Hepatocyte (in vitro differentiated cells): ENCODE results near the gene BICD1. TPM values are rescaled to one million over a fixed set of nuclear protein-coding genes. Genes with fewer than 3 reads are reported as not detected.

Experiments
- DNase-seq: peaks from one replicate; pipeline ENCODE4 v3.0.0-alpha.2; 2016; ENCODE audit warnings: low spot score
- H2AFZ ChIP-seq: fragments of 200-600 bp; sonication (generic); 2 replicates; pipeline ENCODE4 v1.6.0; 2016; ENCODE audit warnings: antibody characterized with exemption, mild to moderate bottlenecking
- H3K27ac ChIP-seq: fragments of 200-600 bp; sonication (generic); 2 replicates; pipeline ENCODE4 v1.5.1; 2016; ENCODE audit warnings: mild to moderate bottlenecking
- H3K27me3 ChIP-seq: fragments of 200-600 bp; sonication (generic); 2 replicates; pipeline ENCODE4 v1.6.1; 2016
- H3K36me3 ChIP-seq: fragments of 200-600 bp; sonication (generic); replicated peaks from 2 replicates; pipeline ENCODE4 v1.5.1; 2016; ENCODE audit warnings: low read depth; ENCODE audit not compliant: insufficient read depth
- H3K4me1 ChIP-seq: fragments of 200-600 bp; sonication (generic); 2 replicates; pipeline ENCODE4 v1.5.1; 2016; ENCODE audit warnings: mild to moderate bottlenecking, moderate library complexity; ENCODE audit not compliant: insufficient read depth
- H3K4me2 ChIP-seq: fragments of 200-600 bp; sonication (generic); 2 replicates; pipeline ENCODE4 v1.6.0; 2016
- H3K4me3 ChIP-seq: fragments of 200-600 bp; sonication (generic); 2 replicates; pipeline ENCODE4 v1.5.1; 2016; ENCODE audit warnings: mild to moderate bottlenecking
- H3K79me2 ChIP-seq: fragments of 200-600 bp; sonication (generic); 2 replicates; pipeline ENCODE4 v1.6.0; 2017; ENCODE audit warnings: mild to moderate bottlenecking
- H3K9me2 ChIP-seq: fragments of 200-600 bp; sonication (generic); replicated peaks from 2 replicates; pipeline ENCODE4 v1.6.0; 2017; ENCODE audit warnings: mild to moderate bottlenecking; ENCODE audit not compliant: insufficient read depth
- H3K9me3 ChIP-seq: fragments of 200-600 bp; sonication (generic); 2 replicates; pipeline ENCODE4 v1.5.1; 2016; ENCODE audit warnings: low read depth, mild to moderate bottlenecking
- H4K20me1 ChIP-seq: fragments of 200-600 bp; sonication (generic); 2 replicates; pipeline ENCODE4 v1.6.0; 2016; ENCODE audit warnings: mild to moderate bottlenecking; ENCODE audit not compliant: insufficient read depth, poor library complexity, severe bottlenecking
- EZH2 ChIP-seq: fragments of 200-600 bp; sonication (generic); IDR thresholded peaks from 2 replicates; pipeline ENCODE4 v1.6.1; 2016; ENCODE audit warnings: antibody characterized with exemption, mild to moderate bottlenecking, borderline replicate concordance
- EZH2phosphoT487 ChIP-seq: fragments of 200-600 bp; sonication (generic); IDR thresholded peaks from one replicate; pipeline ENCODE4 v1.6.1; 2018; ENCODE audit warnings: antibody characterized with exemption, mild to moderate bottlenecking, low read depth, moderate library complexity; ENCODE audit not compliant: unreplicated experiment, severe bottlenecking
- WGBS: methylation state at CpG from one replicate; pipeline ENCODE4 v1.1.6; 2016; ENCODE audit warnings: low lambda C conversion rate; ENCODE audit errors: missing lambda C conversion rate; 5-methylcytosine and 5-hydroxymethylcytosine counted together
- polyA plus RNA-seq: library from polyadenylated mRNA; unstranded; fragments of >200 nt; fragmentation: Nextera tagmentation; extraction: Ambion mirVana; gene quantifications from 2 replicates; pipeline ENCODE4 v1.2.1, GENCODE V29; 2016
- small RNA-seq: library from RNA; depleted of rRNA; stranded (forward); fragments of <200 nt; gene quantifications from one replicate; pipeline ENCODE3, GENCODE V24; 2014
- total RNA-seq: library from RNA; depleted of rRNA; stranded (reverse); fragments of >200 nt; gene quantifications from 2 replicates; pipeline ENCODE4 v1.2.3, GENCODE V29; 2014
- TF ChIP-seq, protein P1 (sequence below): fragments of 200-600 bp; sonication (generic); IDR thresholded peaks from 2 replicates; pipeline ENCODE4 v1.5.1; 2016; ENCODE audit warnings: antibody characterized with exemption, mild to moderate bottlenecking; ENCODE audit not compliant: poor library complexity

BICD1 gene
- total and polyA plus RNA-seq, 2 experiments from 2014 or later, result 19.7 to 23.6 TPM

DNA sequence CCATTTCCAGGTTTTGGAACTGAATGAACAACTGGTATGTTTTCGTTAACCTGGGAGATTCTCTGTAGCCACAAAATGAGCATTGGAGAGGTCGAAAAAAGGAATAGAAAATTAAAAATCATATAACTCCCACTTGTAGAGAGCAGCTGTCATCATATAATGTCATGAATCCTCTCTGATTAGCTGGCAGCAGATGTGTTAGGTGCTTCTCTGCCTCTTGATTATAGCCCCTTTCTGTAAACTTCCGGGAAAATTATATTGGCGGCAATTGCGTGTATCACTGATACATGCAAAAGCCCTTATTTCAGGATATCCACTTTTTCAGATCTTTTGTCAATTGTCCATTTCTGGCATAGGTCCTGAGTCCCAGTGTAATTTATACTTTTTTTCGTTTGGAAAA lies 324.4 kb downstream of the BICD1 start:
- H4K20me1 ChIP-seq, result no peaks in the 10 kb centered on the region
- H3K36me3 ChIP-seq, result no peaks in the 10 kb centered on the region
- no peaks in the 10 kb centered on the region for H3K27me3 ChIP-seq
- H3K79me2 ChIP-seq, result peaks cover 87% of the 10 kb centered on the region
- no peaks in the 10 kb centered on the region for H3K9me3 ChIP-seq
- peaks cover under 1% of the 10 kb centered on the region for H3K4me1 ChIP-seq
- no peaks in the 10 kb centered on the region for H3K9me2 ChIP-seq
- H3K4me3 ChIP-seq, result no peak overlapping the region
- no peak for TF ChIP-seq EZH2phosphoT487
- TF ChIP-seq, protein P1, sequence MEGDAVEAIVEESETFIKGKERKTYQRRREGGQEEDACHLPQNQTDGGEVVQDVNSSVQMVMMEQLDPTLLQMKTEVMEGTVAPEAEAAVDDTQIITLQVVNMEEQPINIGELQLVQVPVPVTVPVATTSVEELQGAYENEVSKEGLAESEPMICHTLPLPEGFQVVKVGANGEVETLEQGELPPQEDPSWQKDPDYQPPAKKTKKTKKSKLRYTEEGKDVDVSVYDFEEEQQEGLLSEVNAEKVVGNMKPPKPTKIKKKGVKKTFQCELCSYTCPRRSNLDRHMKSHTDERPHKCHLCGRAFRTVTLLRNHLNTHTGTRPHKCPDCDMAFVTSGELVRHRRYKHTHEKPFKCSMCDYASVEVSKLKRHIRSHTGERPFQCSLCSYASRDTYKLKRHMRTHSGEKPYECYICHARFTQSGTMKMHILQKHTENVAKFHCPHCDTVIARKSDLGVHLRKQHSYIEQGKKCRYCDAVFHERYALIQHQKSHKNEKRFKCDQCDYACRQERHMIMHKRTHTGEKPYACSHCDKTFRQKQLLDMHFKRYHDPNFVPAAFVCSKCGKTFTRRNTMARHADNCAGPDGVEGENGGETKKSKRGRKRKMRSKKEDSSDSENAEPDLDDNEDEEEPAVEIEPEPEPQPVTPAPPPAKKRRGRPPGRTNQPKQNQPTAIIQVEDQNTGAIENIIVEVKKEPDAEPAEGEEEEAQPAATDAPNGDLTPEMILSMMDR, result no peak
- TF ChIP-seq EZH2, result no peak
- no peak overlapping the region for H3K4me2 ChIP-seq
- no peak overlapping the region for H2AFZ ChIP-seq
- no peak overlapping the region for H3K27ac ChIP-seq
- DNase-seq, result no peak
- 89% methylated on average over 6 of the region's 6 CpGs for WGBS

Small RNAs within 50 kb of the gene (small RNA-seq; reads per million reads assigned to genes)
- gene AC048344.2 (not detected), gene AC048344.3 (not detected), gene RF00019 (not detected)

Other genes with a start within 250 kb of the BICD1 start
- gene RESF1, start 147.4 kb upstream of the BICD1 start, total RNA-seq, result 63.8 and 91.5 TPM in 2 replicates
- 23.9 and 28.8 TPM in 2 replicates for gene RESF1, start 147.4 kb upstream of the BICD1 start, polyA plus RNA-seq